ENCODE measurements around the gene TRAM2.

Gene TRAM2

DNA sequence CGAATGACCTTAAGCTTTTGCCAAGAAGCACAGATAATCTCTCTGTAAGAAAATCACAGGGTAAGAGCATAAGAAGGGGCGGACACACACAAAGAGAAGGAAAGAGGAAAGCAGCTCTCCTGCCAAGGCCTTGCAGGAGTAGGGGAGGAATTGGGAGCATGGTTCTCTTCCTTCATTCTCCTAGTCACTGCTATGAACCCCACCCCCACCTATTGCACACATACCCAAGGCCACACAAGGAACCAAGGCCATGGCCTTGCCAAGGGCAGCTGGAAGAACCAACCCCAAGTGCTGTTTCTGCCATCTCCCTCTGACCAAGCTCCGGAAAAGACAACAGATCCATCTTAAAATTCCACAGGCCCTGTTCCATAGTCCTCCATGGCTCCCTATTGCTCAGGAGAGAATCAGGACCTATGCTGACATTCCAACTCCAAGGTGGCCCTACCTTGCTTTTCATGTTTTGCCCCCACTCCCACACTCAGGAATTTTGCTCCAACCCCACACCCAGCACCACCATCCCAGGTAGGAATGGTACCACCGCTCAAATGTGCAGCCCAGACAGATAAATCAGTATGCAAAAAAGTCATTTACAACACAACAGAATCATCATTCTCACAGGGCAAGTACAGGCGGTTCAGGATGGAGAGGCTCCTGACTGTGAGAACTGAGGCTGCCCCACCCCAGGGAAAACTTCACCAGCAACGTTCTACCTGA lies 31.3 kb downstream of the TRAM2 start:
- DNase-seq (ENCODE audit: low read depth): no peak

- DNase-seq (ENCODE audit: low read depth): no peak
These were observed 32.1 kb downstream of the TRAM2 start for GRCh38 chr6:52544602-52545405.

- DNase-seq (ENCODE audit: low read depth): no peak
These were observed 32.9 kb downstream of the TRAM2 start for GRCh38 chr6:52543729-52544601.

DNA sequence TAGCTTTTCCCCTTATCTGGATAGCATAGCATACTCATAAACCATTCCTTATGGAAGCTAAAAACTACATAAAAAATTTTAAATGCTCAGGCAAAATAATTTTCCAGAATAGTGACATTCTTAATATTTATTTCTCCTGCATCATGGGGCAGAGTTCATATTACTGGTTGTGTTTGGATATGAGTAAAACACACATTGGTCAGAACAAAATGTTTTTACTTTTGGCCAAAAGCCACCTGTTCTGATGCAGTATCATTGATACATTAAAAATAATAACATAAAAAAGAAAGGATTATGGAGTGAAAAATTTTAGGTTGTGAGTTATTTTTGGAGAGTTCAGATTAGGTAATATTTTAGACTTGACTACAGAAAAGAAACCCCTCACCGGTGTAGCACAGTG lies 33.6 kb downstream of the TRAM2 start:
- DNase-seq (ENCODE audit: low read depth): no peak

GRCh38 chr6:52541135-52541534 lies 35.7 kb downstream of the TRAM2 start:
- DNase-seq (ENCODE audit: low read depth): no peak

- DNase-seq (ENCODE audit: low read depth): no peak
These were observed 36.5 kb downstream of the TRAM2 start for GRCh38 chr6:52540286-52540902.

DNA sequence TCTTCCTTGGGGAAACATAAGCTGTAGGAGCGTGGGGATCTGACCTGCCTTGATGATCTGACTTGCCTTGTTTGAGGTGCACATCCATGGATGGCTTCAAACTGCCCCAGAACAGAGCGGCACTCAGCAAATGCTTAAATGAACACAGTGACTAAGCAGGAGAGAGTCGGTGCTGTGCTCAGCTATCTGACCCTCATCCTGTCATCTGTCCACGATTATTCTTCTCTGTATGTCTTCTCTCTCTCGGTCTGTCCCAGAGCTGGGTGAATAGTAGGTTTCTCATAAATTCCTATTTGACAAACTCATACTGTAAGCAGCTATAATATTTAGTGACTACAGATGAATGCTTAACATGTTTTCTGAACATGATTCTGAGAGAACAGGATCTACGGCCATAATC lies 37.3 kb downstream of the TRAM2 start:
- no peak for DNase-seq (ENCODE audit: low read depth)

DNA sequence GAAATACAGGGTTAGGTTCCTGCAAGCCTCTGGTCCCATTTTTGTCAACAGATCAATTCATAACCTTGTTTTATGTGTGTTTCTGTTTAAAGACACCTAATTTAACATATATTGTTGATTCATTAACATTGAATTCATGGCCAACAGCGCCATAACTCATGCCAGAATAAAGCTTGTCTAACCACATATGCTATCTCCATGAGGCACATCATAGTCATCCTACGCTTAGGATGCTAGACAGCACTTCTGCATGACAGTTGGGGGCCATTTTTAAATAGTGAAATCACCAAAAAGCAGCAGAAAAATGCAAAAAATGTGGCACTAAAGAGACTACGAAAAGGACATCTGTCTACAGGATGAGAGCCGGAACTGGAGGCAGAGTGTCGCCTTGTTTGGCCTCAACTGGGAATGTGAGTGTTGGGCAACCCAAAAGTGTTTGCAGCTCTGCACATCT lies 37.9 kb downstream of the TRAM2 start:
- no peak for DNase-seq (ENCODE audit: low read depth)

- no peak for DNase-seq (ENCODE audit: low read depth)
These were observed 38.5 kb downstream of the TRAM2 start for GRCh38 chr6:52538252-52538900.

- DNase-seq (ENCODE audit: low read depth): no peak
These were observed 39.7 kb downstream of the TRAM2 start for GRCh38 chr6:52537001-52537753.

- DNase-seq (ENCODE audit: low read depth): no peak
These were observed 40.4 kb downstream of the TRAM2 start for GRCh38 chr6:52536424-52536916.

DNA sequence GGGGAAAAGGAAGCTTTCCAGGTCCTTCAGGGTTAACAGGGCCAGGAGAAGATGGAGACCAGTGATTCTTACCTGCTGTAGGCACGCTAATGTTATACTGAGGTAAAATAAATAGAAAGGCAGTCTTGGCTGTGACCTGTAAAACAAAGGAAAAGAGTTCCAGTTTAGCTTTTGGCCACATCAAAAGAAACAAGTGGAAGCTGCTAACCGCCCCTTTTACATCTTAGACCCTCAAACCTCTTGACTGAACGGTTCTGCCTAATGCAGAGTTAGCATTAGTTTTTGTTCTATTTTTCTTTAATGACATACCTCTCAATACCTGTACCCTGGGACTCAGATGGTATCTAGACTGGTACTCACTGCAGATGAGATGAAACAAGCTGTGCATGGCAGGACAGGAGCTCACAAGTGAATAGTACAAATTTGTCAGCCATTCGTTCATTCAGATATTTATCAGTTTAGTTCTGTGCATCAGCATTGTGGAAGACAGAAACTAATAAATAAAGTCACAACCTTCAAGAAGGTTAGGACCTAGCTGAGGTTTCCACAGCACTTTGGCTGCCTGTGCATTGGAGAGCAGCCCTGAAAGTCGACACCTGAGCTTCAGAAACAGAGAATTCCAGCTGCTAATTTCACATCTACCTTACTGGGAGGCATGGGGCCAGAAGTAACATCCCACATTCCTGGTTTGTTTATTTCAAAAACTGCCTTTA lies 41.0 kb downstream of the TRAM2 start:
- no peak for DNase-seq (ENCODE audit: low read depth)

DNA sequence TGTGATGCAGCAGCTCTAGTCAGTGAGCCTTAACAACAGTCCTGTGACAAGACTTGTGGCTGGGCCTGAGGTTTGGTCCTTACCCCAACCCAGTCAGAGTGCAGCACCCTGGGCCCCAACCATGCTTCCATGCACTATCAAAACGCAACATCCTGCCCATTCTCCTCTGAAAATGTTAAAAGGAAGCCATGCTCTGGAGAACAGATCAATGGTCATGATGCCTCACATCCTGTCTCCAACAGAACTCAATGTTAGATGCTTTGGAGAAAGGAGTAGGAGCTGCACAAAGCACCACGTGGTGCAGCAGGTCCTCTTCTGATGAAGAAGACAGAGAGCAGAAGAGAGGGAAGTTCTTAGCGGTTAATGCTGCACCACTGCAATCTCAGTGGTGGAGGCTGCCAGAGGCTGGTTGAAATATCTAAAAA lies 41.9 kb downstream of the TRAM2 start:
- DNase-seq (ENCODE audit: low read depth): peak; percentile 32

GRCh38 chr6:52534363-52534762 lies 42.5 kb downstream of the TRAM2 start:
- DNase-seq (ENCODE audit: low read depth): no peak

GRCh38 chr6:52533491-52533890 lies 43.4 kb downstream of the TRAM2 start:
- no peak for DNase-seq (ENCODE audit: low read depth)

DNA sequence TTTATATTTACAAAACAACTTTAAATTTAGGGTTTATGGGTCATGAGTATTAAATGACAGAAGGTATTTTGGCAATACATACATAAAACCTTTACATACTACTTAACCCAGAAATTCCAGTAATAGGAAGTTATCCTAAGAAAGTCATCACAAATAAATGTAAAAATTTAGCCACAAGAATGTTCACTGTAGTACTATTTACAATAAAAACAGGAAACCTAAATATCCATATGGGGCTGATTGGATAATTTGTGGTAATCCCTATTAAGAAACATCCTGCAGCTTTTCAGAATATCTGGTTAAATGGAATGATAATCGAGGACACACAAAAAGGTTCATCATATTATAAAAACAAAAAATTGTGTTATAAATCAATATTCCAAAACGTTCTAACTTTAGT lies 44.4 kb downstream of the TRAM2 start:
- no peak for DNase-seq (ENCODE audit: low read depth)

DNA sequence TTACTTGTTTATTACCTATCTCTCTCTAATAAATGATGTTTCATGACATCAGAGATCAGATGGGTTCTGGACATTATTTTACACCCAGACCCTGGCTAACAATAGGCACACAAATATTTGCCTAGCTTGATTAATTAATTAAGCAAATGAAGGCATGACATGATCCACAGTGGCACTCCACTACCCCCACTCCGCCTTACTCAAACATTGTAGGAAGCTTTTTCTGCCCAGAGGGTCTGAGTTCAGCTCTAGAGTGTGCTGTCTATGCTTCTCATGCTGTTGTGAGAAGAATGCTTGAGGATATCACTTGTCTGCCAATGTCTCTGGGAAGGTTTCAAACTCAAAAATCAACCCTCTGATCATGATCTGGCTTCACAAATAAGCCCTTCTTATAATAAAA lies 45.0 kb downstream of the TRAM2 start:
- DNase-seq (ENCODE audit: low read depth): no peak

- no peak for DNase-seq (ENCODE audit: low read depth)
These were observed 45.5 kb downstream of the TRAM2 start for GRCh38 chr6:52531396-52531795.

GRCh38 chr6:52530351-52530750 lies 46.5 kb downstream of the TRAM2 start:
- no peak for DNase-seq (ENCODE audit: low read depth)

GRCh38 chr6:52529311-52529710 lies 47.5 kb downstream of the TRAM2 start:
- DNase-seq (ENCODE audit: low read depth): no peak
